NCI-H2227 (cell line): ENCODE measurements around the gene PEBP1.

Experiments
- DNase-seq: peaks from one replicate; lab custom pipeline; 2025; ENCODE audit not compliant: unreplicated experiment; lab: John Stamatoyannopoulos, UW

Gene PEBP1

DNA sequence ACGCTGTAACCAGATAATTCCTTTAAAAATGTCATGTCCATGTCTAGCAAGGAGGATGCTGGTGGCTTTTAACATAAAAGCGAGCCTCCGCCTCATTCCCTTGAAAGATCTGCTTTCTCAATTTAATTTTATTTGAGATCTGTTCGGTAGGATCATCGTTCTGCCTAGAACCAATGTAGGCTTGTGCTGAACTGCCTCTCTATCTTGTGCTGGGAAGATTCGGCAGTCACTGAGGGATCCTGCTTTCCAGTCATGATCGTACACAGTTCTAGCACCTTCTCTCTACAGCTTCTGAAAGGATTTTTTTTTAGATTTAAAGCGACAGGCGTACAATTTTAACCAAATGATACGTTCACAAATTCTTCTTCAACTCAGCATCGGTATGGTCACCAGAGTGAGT is 54.3 kb downstream of the PEBP1 start:
- DNase-seq: peak; percentile 71

DNA sequence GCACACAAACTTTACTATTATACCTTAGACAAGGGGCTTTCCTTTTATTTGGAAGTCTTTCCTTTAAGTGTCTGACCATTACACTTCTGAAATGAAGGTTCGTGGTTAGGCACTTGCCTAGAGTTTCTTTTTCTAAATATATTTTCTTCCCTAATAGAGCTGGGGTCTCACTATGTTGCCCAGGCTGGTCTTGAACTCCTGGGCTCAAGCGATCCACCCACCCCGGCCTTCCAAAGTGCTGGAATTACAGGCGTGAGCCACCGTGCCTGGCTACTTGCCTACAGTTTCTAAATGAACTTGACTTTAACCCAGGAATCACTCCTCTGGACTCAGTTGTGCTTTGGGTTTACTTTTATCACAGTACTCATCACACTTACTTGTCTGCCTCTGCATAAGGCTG is 57.6 kb downstream of the PEBP1 start:
- DNase-seq: no peak

DNA sequence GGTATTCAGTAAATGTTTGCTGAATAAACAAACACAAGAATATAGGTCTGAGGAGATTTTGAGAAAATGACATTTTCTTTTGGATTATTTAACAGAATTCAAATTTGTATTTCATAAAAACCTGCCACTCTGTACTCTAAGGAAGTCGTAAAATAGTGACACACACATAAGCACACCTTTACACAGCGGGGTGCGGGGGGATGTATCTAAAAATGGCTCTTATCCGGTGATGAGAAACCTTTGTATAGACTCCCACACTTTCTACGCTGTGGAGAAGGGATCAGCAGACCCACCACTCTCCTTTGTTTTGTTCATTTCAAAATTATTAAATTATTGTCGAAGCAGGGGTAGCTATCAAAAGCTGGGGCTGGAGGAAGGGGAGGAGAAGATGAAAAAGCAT is 58.0 kb downstream of the PEBP1 start:
- peak; percentile 5 for DNase-seq
